Ascending aorta (tissue), 2 donors: ENCODE data around the gene ATRNL1. TPM values are rescaled to one million over a fixed set of nuclear protein-coding genes. Genes with fewer than 3 reads are reported as not detected.

ENCODE experiments used
- DNase-seq, 2 donors: peaks; one replicate each; pipeline ENCODE4 v3.0.0-alpha.2; 2019; ENCODE audit warnings: low spot score in 2 of 2
- H3K27ac ChIP-seq, 2 donors: fragments of 200-600 bp; sonication (generic); one replicate each; pipeline ENCODE4 v1.5.1; 2016 to 2017; ENCODE audit warnings: mild to moderate bottlenecking in 1 of 2
- H3K27me3 ChIP-seq: fragments of 200-600 bp; sonication (generic); one replicate; pipeline ENCODE4 v1.5.1; 2017
- H3K36me3 ChIP-seq, 2 donors: fragments of 200-600 bp; sonication (generic); one replicate each; pipeline ENCODE4 v1.5.1; 2016
- H3K4me1 ChIP-seq, 2 donors: fragments of 200-600 bp; sonication (generic); one replicate each; pipeline ENCODE4 v1.5.1; 2016 to 2017; ENCODE audit warnings: mild to moderate bottlenecking in 1 of 2
- H3K4me3 ChIP-seq, 2 donors: fragments of 200-600 bp; sonication (generic); one replicate each; pipeline ENCODE4 v1.5.1; 2016 to 2017; ENCODE audit warnings: mild to moderate bottlenecking in 1 of 2
- H3K9me3 ChIP-seq, 2 donors: fragments of 200-600 bp; sonication (generic); one replicate each; pipeline ENCODE4 v1.5.1; 2016
- intact Hi-C: fragments of 100-400 bp; cut with DNase I; formaldehyde crosslinking; loops from one replicate; pipeline ENCODE4 v1.15.1; 2023
- total RNA-seq: library from RNA; depleted of rRNA; stranded (reverse); fragments of >200 nt; gene quantifications from one replicate; pipeline ENCODE4 v1.1.0, GENCODE V29; 2016
- TF ChIP-seq, protein P1 (sequence below), 3 experiments: fragments of 200-600 bp in 2 of 3; fragments of 450-650 bp in 1 of 3; sonication (generic) in 2 of 3; IDR thresholded peaks; one replicate each; pipeline ENCODE4 v1.5.1; 2016 to 2019; ENCODE audit warnings: antibody characterized with exemption in 3 of 3, mild to moderate bottlenecking in 1 of 3, moderate library complexity in 1 of 3

The ATRNL1 gene
- total RNA-seq, 1 donor from 2014 or later, result 15.4 TPM

DNA sequence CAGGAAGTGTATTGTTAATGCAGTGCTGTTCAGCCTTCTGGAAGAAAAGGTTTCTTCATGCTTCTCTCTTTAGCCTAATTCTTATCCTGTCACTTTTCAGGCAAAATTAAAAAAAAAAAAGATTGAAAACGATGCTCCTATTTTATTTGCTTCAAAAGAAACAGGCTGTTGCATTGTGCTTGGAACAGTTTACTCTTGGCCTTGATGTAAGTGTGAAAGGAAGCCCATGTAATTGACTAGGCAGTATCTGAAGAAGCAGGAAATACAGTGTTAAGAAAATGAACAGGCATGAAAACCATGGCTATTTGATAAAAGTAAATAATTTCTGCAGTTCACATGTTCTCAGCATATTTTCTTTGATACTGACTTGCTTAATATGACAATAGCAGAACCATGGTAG is 40.4 kb upstream of the ATRNL1 start:
- TF ChIP-seq, protein P1, sequence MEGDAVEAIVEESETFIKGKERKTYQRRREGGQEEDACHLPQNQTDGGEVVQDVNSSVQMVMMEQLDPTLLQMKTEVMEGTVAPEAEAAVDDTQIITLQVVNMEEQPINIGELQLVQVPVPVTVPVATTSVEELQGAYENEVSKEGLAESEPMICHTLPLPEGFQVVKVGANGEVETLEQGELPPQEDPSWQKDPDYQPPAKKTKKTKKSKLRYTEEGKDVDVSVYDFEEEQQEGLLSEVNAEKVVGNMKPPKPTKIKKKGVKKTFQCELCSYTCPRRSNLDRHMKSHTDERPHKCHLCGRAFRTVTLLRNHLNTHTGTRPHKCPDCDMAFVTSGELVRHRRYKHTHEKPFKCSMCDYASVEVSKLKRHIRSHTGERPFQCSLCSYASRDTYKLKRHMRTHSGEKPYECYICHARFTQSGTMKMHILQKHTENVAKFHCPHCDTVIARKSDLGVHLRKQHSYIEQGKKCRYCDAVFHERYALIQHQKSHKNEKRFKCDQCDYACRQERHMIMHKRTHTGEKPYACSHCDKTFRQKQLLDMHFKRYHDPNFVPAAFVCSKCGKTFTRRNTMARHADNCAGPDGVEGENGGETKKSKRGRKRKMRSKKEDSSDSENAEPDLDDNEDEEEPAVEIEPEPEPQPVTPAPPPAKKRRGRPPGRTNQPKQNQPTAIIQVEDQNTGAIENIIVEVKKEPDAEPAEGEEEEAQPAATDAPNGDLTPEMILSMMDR (IDR thresholded peaks at IDR 0.05), result no peak
- H3K36me3 ChIP-seq, result no peaks in the 10 kb centered on the region
- no peak for DNase-seq
- intact Hi-C loops, result no loop called here
- no peaks in the 10 kb centered on the region for H3K4me1 ChIP-seq
- H3K27me3 ChIP-seq, result no peaks in the 10 kb centered on the region
- H3K4me3 ChIP-seq, result no peak overlapping the region
- H3K27ac ChIP-seq, result no peak overlapping the region
- no peaks in the 10 kb centered on the region for H3K9me3 ChIP-seq

DNA sequence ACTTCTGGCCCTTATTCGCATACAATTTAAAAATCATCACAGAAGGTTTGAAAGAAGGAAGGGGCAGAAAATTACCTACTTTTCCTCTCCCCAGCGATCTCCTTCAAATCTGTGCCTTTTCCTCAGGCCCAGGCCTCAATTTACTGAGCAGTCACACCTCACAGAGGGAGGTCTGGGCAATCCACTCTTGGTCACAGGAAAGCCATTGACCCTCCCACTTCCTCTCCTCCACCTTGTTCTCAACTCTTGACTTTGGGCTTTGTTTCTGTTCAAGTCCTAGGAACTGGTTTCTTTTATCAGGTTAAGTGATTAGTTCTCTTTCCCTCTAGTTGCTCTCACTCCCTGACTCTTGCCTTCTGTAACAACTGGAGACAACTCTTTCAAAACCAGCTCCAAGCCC is 37.0 kb upstream of the ATRNL1 start:
- Histone ChIP-seq H3K27me3 (no peaks in the 10 kb centered on the region), H3K9me3 (no peaks in the 10 kb centered on the region), H3K27ac (no peak overlapping the region), H3K36me3 (no peaks in the 10 kb centered on the region), H3K4me1 (no peaks in the 10 kb centered on the region), H3K4me3 (no peak overlapping the region)
- TF ChIP-seq, protein P1 (IDR thresholded peaks at IDR 0.05), result no peak
- intact Hi-C loops, result no loop called here
- DNase-seq, result no peak

DNA sequence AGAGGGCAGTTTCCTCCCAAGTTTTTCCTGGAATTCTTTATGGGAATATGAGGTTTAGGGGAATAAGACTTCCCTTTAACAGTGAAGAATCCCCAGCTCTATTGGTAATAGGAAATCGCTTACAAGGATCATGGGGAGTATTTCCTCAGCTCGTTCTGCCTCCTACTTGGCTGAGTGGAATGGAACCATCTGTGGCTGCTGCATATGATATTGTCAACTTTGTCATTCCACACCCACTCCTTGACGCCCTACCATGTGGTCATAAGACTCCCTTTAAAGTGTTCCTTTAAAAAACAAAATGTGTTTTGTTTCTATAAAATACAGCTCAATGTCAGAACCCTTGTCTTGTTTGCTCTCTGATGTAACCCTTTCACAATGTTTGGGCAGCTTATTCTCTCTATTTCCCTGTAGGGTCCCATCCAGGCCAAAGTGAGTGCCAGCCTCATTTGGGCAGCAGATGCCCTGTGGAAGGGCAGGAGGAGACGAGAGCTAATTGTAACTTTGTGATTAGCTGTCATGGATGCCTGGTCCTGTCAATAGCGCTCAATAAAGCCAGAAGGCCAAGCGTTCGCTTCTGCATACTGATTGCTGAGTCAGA is 33.8 kb upstream of the ATRNL1 start:
- no peaks in the 10 kb centered on the region for H3K9me3 ChIP-seq
- intact Hi-C loops, result no loop called here

DNA sequence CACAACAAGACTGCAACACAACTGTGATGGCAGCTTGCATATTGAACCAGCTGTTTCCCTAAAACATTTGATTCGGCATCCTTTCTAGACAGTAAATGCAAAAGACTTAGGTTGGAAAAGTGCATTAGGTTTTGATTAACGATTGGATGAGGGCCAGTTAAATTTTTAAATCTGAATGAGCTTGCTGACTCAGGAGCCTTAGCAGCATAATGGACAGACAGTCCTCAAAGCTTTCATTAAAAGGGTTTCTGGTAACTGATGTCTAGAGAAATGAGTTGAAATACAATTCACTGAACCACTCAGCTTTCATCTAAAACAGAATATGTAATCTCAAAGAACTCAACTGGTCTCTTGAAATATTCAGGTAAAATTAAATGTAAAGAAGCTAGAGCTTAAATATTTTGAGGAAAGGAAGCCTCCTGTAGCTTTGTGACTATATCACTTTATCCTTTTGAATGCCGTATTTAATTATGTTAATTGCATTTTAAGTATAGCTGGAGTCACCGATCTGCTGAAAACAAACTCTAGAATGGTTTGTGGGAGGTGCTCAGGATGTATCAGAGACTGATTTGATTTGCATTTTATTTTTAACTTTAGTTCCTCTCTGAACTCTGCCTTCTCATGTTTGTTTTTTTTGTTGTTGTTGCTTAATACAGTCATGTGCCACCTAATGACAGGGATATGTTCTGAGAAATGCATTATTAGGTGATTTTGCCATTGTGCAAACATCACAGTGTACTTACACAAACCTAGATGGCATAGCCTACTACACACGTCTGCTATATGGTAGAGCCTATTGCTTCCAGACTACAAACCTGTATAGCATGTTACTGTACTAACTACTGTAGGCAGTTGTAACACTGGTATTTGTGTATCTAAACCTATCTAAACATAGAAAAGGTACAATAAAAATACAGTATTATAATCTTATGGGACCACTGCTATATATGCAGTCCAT is 29.2 kb upstream of the ATRNL1 start:
- Histone ChIP-seq H3K27me3 (no peaks in the 10 kb centered on the region), H3K4me3 (no peak overlapping the region), H3K27ac (no peak overlapping the region), H3K36me3 (no peaks in the 10 kb centered on the region), H3K4me1 (no peaks in the 10 kb centered on the region), H3K9me3 (no peaks in the 10 kb centered on the region)
- intact Hi-C loops, result no loop called here
- TF ChIP-seq, protein P1 (IDR thresholded peaks at IDR 0.05), result no peak
- no peak for DNase-seq

More for the DNA sequence above, 33.8 kb upstream of the ATRNL1 start:
- no peaks in the 10 kb centered on the region for H3K4me1 ChIP-seq
- TF ChIP-seq, protein P1 (IDR thresholded peaks at IDR 0.05), result no peak
- H3K4me3 ChIP-seq, result no peak overlapping the region
- DNase-seq, result no peak
- H3K36me3 ChIP-seq, result no peaks in the 10 kb centered on the region
- no peak overlapping the region for H3K27ac ChIP-seq
- no peaks in the 10 kb centered on the region for H3K27me3 ChIP-seq

DNA sequence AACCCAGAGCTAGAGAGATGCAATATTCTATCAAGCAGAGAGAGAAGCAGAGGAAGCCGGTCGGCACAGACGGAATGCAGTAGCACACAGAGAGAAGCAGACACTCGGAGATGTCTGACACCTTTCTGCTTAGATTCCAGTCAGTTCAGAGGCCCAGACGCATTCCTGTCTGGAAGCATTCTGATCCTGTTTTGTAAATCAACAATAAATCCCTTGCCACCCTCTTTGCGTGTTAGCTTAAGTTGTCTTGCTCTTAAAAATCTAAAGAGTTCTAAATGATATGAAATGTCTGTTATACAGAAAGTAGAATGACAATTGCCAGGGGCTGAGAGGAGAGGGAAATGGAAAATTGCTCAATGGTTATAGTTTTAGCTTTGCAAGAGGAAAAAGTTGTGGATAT is 27.4 kb upstream of the ATRNL1 start:
- intact Hi-C loops, result no loop called here
- Histone ChIP-seq H3K27ac (no peak overlapping the region), H3K4me1 (no peaks in the 10 kb centered on the region), H3K27me3 (no peaks in the 10 kb centered on the region), H3K36me3 (no peaks in the 10 kb centered on the region), H3K4me3 (no peak overlapping the region), H3K9me3 (no peaks in the 10 kb centered on the region)
- TF ChIP-seq, protein P1 (IDR thresholded peaks at IDR 0.05), result no peak
- no peak for DNase-seq
